GM19467 (cell line): ENCODE results near the gene NFATC3.

ENCODE experiments used
- ATAC-seq: cut with Tn5 transposase; IDR thresholded peaks from one replicate; pipeline ENCODE4 v1.9.1; 2021; ENCODE audit warnings: mild to moderate bottlenecking, moderate library complexity; ENCODE audit not compliant: unreplicated experiment

Gene NFATC3

GRCh38 chr16:68085259-68086071, at the start of gene NFATC3:
TSS of gene NFATC3 (plus strand) at chr16:68085370. CDS start at chr16:68085682, 312 bp downstream.
- ATAC-seq: peak; percentile 61

- no peak for ATAC-seq
These were observed 47.2 kb upstream of the NFATC3 start for GRCh38 chr16:68037841-68038597.

- ATAC-seq: peak; percentile 62
These were observed 44.5 kb upstream of the NFATC3 start for GRCh38 chr16:68040506-68041288.

DNA sequence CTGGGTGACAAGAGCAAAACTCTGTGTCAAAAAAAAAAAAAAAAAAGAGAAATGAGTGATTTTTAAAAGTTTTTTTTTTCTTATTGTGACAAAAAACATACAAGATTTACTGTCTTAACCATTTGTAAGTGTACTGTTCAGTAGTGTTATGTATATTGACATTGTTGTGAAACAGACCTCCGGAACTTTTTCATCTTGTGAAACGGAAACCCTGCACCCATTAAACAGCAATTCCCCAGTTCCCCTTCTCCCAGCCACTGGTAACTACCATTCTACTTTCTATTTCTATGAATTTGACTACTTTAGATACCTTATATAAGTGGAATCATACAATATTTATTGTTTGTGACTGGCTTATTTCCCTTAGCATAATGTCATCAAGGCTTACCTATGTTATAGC, 43.4 kb upstream of the NFATC3 start:
- ATAC-seq: no peak

- ATAC-seq: no peak
These were observed 39.1 kb upstream of the NFATC3 start for GRCh38 chr16:68046106-68046505.

GRCh38 chr16:68047987-68048386, 37.2 kb upstream of the NFATC3 start:
- no peak for ATAC-seq

DNA sequence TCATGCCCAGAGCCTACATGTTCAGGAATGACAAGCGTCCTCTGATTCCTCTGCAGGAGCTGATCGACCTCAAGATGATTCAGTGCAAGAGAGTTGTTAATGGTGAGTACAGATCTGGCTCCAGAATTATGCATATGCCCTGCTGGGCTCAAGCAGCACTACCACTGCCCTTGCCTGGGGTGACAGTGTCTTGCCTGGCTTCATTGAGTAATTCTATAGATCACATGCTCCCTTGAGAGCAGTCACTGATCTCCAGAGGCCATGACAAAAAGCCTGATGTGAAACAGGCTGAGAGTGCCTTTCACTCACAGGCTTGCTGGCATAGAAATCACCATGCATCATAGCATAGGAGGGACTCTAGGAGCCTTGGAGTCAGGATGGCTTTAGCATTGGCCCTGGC, 35.7 kb upstream of the NFATC3 start:
- no peak for ATAC-seq

GRCh38 chr16:68055395-68055794, 29.8 kb upstream of the NFATC3 start:
- no peak for ATAC-seq

GRCh38 chr16:68059804-68060203, 25.4 kb upstream of the NFATC3 start:
- ATAC-seq: no peak

- no peak for ATAC-seq
These were observed 23.8 kb upstream of the NFATC3 start for GRCh38 chr16:68061396-68061795.

- no peak for ATAC-seq
These were observed 22.2 kb upstream of the NFATC3 start for GRCh38 chr16:68062910-68063393.

DNA sequence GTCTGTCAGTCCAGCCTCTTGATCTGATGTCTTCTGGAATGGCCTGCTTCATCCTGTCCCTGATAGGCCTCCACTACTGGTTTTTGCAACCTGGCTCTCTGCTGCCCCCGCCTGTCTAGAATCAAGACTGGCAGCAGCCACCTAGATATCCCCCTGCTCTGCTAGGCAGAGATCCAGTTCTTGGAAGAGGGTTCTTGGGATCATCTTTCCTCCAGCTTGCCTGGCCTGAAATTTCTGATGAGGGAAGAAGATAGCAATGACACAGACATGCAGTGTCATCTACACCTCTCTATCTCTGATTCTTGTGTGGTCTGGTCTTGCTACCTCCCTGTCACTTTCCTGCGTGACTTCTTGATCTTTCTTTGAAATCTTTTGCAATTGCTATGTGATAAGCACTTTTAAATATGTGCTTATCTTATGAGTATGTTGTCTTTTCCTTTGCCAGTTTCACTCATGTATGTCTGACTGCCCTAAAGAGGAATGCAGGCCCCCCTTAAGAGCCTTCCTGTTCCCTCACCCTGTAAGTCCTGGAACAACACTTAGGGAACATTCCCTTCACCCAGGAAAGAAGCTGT, 20.3 kb upstream of the NFATC3 start:
- no peak for ATAC-seq

GRCh38 chr16:68065716-68066305, 19.4 kb upstream of the NFATC3 start:
- ATAC-seq: no peak

GRCh38 chr16:68066763-68067162, 18.4 kb upstream of the NFATC3 start:
- ATAC-seq: no peak

- ATAC-seq: no peak
These were observed 16.2 kb upstream of the NFATC3 start for GRCh38 chr16:68068926-68069325.

DNA sequence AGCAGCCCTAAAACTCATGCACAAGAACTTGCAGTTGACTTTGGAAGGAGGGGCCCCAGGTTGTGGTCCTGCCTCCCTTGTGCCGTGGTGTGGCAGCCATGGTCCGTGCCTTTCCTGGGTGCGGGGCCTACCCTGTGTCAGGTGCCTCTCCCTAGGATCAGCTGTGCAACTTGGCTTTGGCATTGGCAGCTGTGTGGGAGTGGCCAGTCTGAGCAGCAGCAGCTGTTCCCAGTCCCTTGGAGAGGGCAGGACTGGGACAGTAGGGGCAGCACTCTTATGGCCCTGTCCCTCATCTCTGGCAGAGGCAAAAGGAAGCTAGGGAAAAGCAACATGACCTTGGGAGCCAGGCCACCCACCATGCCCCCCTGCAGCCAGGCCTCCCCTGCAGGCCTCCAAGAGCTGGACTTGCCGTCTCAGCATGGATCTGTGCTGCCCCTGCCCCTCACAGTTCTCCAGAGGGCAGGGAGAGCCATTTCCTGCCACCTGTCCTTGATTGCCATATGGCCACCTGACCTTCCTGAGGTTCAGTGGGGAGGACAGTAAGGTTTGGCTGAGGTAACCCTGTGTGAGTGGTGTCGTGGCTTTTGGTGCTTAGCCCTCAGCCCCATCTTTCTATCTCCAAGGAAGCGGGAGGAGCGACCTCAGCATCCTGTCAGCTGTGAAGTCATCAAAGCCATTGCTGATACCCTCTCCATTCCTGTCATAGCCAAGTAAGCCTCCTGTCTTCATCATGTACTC, 15.5 kb upstream of the NFATC3 start:
- ATAC-seq: no peak

GRCh38 chr16:68070249-68070730, 14.9 kb upstream of the NFATC3 start:
- ATAC-seq: no peak

DNA sequence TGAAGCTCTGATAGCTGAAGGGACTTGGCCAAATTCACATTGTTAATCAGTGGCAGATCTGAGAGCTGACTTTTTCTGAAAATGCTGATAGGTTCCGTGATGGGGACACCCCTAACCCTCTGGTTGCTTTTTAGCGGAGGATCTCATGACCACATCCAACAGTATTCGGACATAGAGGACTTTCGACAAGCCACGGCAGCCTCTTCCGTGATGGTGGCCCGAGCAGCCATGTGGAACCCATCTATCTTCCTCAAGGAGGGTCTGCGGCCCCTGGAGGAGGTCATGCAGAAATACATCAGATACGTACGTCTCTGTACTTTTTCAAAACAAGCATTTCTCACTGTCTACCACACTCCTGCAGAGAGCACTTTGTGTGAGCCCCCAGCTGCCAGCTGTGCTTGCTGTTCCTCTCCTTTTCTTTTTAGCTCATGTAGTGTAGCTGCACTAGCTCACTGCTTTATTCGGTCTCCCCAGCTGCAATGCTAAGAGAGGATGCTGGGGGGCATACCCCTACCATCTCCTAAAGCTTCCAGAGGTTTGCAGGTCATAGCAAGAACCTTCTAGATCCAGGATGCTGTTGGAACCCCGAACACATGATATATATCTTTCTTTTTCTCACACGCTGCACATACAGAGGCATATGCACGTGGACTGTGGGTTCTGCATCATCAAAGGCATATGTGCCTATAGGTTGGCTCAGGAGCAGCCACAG, 14.2 kb upstream of the NFATC3 start:
- ATAC-seq: no peak

DNA sequence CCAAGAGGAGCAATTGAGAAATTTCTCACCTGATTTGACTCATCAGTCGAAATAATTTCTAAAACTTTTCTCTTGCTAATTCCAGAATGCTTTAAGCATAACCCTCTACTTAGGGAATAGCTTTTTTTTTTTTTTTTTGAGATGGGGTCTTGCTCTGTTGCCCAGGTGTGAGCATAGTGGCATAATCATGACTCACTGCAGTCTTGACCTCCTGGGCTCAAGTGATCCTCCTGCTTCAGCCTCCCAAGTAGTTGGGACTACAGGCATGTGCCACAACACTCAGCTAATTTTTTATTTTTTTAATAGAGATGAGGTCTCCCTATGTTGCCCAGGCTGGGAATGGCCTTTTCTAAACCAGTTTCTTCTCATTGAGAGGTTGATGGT, 13.7 kb upstream of the NFATC3 start:
- no peak for ATAC-seq
